K562 (cell line): ENCODE results near the gene VDAC2. TPM values are rescaled to one million over a fixed set of nuclear protein-coding genes. Genes with fewer than 3 reads are reported as not detected.

ENCODE experiments used
- BRCA1 ChIP-seq, 2 experiments: fragments of 450-650 bp in 1 of 2; sonication (generic) in 1 of 2; formaldehyde crosslinking in 1 of 2; IDR thresholded peaks; 2 replicates each; pipeline versions ENCODE4 v1.5.0 to v1.6.1; 2017 to 2020; ENCODE audit warnings: mild to moderate bottlenecking in 1 of 2, missing genetic modification reagents in 1 of 2
- CBX3 ChIP-seq, 2 experiments: IDR thresholded peaks; 1 replicate in 1 of 2; 2 replicates in 1 of 2; pipeline ENCODE4 v1.6.1; 2012; ENCODE audit warnings: inconsistent platforms in 2 of 2, low read length in 2 of 2, borderline replicate concordance in 1 of 2, control low read depth in 1 of 2
- CREB1 ChIP-seq, 2 experiments: sonication (generic) in 1 of 2; formaldehyde crosslinking in 1 of 2; IDR thresholded peaks; 2 replicates each; pipeline versions ENCODE4 v1.6.1 to v1.8.0; 2012 to 2022; ENCODE audit warnings: inconsistent platforms in 1 of 2, mild to moderate bottlenecking in 1 of 2, missing genetic modification reagents in 1 of 2, moderate library complexity in 1 of 2
- EP300 ChIP-seq: IDR thresholded peaks from 2 replicates; pipeline ENCODE4 v1.6.1; 2012; ENCODE audit warnings: low read length, improper control_type of control experiment
- GATA2 ChIP-seq: sonication (generic); formaldehyde crosslinking; IDR thresholded peaks from 2 replicates; pipeline ENCODE4 v1.4.0; 2020; ENCODE audit warnings: mild to moderate bottlenecking, missing genetic modification reagents
- HNRNPH1 ChIP-seq: fragments of 200-400 bp; formaldehyde crosslinking; optimal IDR thresholded peaks from 2 replicates; pipeline ENCODE3; 2017; ENCODE audit warnings: low read depth, mild to moderate bottlenecking, low read length, moderate library complexity
- KLF13 ChIP-seq: fragments of 450-650 bp; IDR thresholded peaks from 2 replicates; pipeline ENCODE4 v1.6.1; 2016; ENCODE audit warnings: missing genetic modification characterization, low read depth, mild to moderate bottlenecking, missing compliant biosample characterization, moderate library complexity, borderline replicate concordance
- L3MBTL2 ChIP-seq: fragments of 450-650 bp; IDR thresholded peaks from 2 replicates; pipeline ENCODE4 v1.6.1; 2016; ENCODE audit warnings: mild to moderate bottlenecking, moderate library complexity
- NFIX ChIP-seq: fragments of 250-450 bp; sonication (Bioruptor Pico); IDR thresholded peaks from 2 replicates; pipeline ENCODE4 v1.4.0; 2020; ENCODE audit warnings: low read depth, mild to moderate bottlenecking, moderate library complexity
- PTBP1 ChIP-seq: fragments of 200-400 bp; formaldehyde crosslinking; IDR thresholded peaks from 2 replicates; pipeline ENCODE4 v1.6.1; 2017; ENCODE audit warnings: low read depth, low read length
- RBBP5 ChIP-seq: fragments of 200-600 bp; sonication (generic); IDR thresholded peaks from 2 replicates; pipeline ENCODE4 v1.6.1; 2012; ENCODE audit warnings: borderline replicate concordance, mild to moderate bottlenecking, low read length, control low read depth, inconsistent platforms; ENCODE audit not compliant: insufficient read depth, poor library complexity, severe bottlenecking
- SIN3A ChIP-seq, 2 experiments: fragments of 150-350 bp in 1 of 2; IDR thresholded peaks; 2 replicates each; pipeline ENCODE4 v1.6.1; 2011 to 2016; ENCODE audit warnings: borderline replicate concordance in 2 of 2, low read depth in 2 of 2, low read length in 2 of 2, mild to moderate bottlenecking in 2 of 2, moderate library complexity in 2 of 2; ENCODE audit not compliant: control insufficient read depth in 1 of 2
- TBL1XR1 ChIP-seq, 2 experiments: IDR thresholded peaks; 2 replicates each; pipeline ENCODE4 v1.6.1; 2012; ENCODE audit warnings: improper control_type of control experiment in 2 of 2, low read length in 2 of 2, mild to moderate bottlenecking in 1 of 2
- TCF3 ChIP-seq: sonication (generic); formaldehyde crosslinking; IDR thresholded peaks from 2 replicates; pipeline ENCODE4 v1.4.0; 2020; ENCODE audit warnings: mild to moderate bottlenecking, missing genetic modification reagents
- YY1 ChIP-seq, 3 experiments: IDR thresholded peaks; 2 replicates each; pipeline ENCODE4 v1.6.1; 2011; ENCODE audit warnings: low read length in 2 of 3, mild to moderate bottlenecking in 2 of 3, moderate library complexity in 2 of 3, borderline replicate concordance in 1 of 3, control low read depth in 1 of 3, low read depth in 1 of 3; ENCODE audit not compliant: insufficient read depth in 3 of 3, insufficient replicate concordance in 2 of 3, control insufficient read depth in 1 of 3, insufficient read length in 1 of 3; ENCODE audit errors: extremely low read depth in 1 of 3
- ZFP1 ChIP-seq: fragments of 450-650 bp; formaldehyde crosslinking; IDR thresholded peaks from 2 replicates; pipeline ENCODE4 v1.4.0; 2020; ENCODE audit warnings: mild to moderate bottlenecking, mixed read lengths
- ZNF77 ChIP-seq: fragments of 250-450 bp; sonication (Bioruptor Pico); IDR thresholded peaks from 2 replicates; pipeline ENCODE4 v1.5.0; 2020
- polyA plus RNA-seq, 8 experiments: library from polyadenylated mRNA; depleted of rRNA in 4 of 8; stranded (reverse) in 5 of 8; unstranded in 3 of 8; fragments of >200 nt; fragmentation: Nextera tagmentation in 2 of 8; fragmentation: Illumina TruSeq in 1 of 8; extraction: Ambion mirVana in 2 of 8; extraction: Trizol in 1 of 8; gene quantifications; 2 replicates each; pipeline versions ENCODE4 v1.2.1 to v1.2.3, GENCODE V29; 2011 to 2014; ENCODE audit warnings: inconsistent platforms in 1 of 8, missing spikeins in 1 of 8
- total RNA-seq, 7 experiments: library from RNA; depleted of rRNA in 6 of 7; stranded (reverse); fragments of >200 nt in 6 of 7; fragmentation: Illumina TruSeq in 2 of 7; extraction: Trizol in 2 of 7; gene quantifications; 2 replicates each; pipeline versions ENCODE4 v1.2.1 to v1.2.3, GENCODE V29; 2011 to 2021; ENCODE audit warnings: low replicate concordance in 1 of 7
- TF ChIP-seq, protein P1 (sequence below), 2 experiments: fragments of 450-650 bp; IDR thresholded peaks; 2 replicates each; pipeline ENCODE4 v1.6.1; 2016
- TF ChIP-seq, protein P2 (sequence below): sonication (generic); formaldehyde crosslinking; IDR thresholded peaks from 2 replicates; pipeline ENCODE4 v1.9.0; 2022; ENCODE audit warnings: mild to moderate bottlenecking, missing genetic modification reagents
- TF ChIP-seq, protein P3 (sequence below): fragments of 450-650 bp; formaldehyde crosslinking; IDR thresholded peaks from 2 replicates; pipeline ENCODE4 v1.4.0; 2022; ENCODE audit warnings: missing genetic modification characterization
- TF ChIP-seq, protein P4 (sequence below): IDR thresholded peaks from 2 replicates; pipeline ENCODE4 v1.6.1; 2014; ENCODE audit warnings: antibody characterized with exemption

VDAC2 gene
- total and polyA plus RNA-seq, 9 of the 15 experiments (the other 6 are each of a cell fraction or from before 2014, with no cell fraction given) = 139 to 450 (median 250) TPM

DNA sequence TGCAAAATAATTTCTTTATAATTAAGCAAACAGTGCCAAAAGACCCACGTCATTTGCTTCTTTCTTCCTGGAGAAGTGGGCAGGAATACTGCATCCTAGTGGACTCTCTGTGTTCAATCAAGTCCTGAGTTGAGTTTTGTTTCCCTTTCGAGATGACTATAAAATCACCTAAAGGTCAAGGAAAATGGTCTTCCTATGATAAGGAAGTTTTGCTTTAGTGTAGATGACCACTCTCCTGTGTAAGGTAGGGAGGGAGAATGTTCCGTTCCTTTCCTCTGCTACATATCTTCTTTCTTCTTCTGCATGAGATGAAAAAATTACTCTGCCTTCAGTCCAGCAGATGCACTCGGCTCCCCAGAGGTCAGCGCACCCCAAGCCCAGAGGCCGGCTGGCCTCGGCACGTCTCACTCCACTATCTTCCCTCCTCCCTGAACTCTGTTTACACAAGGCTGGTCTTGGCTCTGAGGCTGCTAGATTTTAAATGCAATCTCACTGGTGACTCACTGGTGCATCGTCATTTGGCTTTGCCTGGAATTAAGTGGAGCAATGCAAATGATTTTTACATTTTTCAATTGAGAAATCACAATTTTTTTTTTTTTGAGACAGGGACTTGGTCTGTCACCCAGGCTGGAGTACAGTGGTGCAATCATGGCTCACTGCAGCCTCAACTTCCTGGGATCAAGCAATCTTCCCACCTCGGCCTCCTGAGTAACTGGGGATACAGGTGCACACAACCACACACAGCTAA, 18.6 kb upstream of the VDAC2 start (continued):
- TF ChIP-seq, protein P1, sequence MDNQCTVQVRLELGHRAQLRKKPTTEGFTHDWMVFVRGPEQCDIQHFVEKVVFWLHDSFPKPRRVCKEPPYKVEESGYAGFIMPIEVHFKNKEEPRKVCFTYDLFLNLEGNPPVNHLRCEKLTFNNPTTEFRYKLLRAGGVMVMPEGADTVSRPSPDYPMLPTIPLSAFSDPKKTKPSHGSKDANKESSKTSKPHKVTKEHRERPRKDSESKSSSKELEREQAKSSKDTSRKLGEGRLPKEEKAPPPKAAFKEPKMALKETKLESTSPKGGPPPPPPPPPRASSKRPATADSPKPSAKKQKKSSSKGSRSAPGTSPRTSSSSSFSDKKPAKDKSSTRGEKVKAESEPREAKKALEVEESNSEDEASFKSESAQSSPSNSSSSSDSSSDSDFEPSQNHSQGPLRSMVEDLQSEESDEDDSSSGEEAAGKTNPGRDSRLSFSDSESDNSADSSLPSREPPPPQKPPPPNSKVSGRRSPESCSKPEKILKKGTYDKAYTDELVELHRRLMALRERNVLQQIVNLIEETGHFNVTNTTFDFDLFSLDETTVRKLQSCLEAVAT (IDR thresholded peaks at IDR 0.05) = peak in 1 of 2 experiments; percentile 85; a peak in 3 of 4 replicates
- TF ChIP-seq TBL1XR1 (IDR thresholded peaks at IDR 0.05; ENCODE audit: low read length in 2 of 2) (peak in 1 of 2 experiments; percentile 77; a peak in 2 of 4 replicates), TCF3 (CRISPR knock-in tag) (peak; percentile 68), L3MBTL2 (peak; percentile 63), NFIX (CRISPR knock-in tag) (no peak), EP300 (peak; percentile 75), PTBP1 (no peak), CREB1 (IDR thresholded peaks at IDR 0.05) (peak; percentile 64), CREB1 (CRISPR knock-in tag; IDR thresholded peaks at IDR 0.05) (no peak), CBX3 (IDR thresholded peaks at IDR 0.05; ENCODE audit: borderline replicate concordance in 1 of 2, low read length in 2 of 2) (peak in 1 of 2 experiments; percentile 73; a peak in 1 of 3 replicates), BRCA1 (IDR thresholded peaks at IDR 0.05) (no peak), BRCA1 (CRISPR knock-in tag; IDR thresholded peaks at IDR 0.05) (no peak), SIN3A (IDR thresholded peaks at IDR 0.05; ENCODE audit: borderline replicate concordance in 2 of 2, control insufficient read depth in 1 of 2, low read depth in 2 of 2, low read length in 2 of 2) (no peak), GATA2 (CRISPR knock-in tag) (no peak), HNRNPH1 (no peak), ZFP1 (no peak), ZNF77 (CRISPR knock-in tag) (no peak), KLF13 (0 out of 2 replicates have a peak, but pooled peaks have one; percentile 28), RBBP5 (peak; percentile 43), YY1 (IDR thresholded peaks at IDR 0.05; ENCODE audit: borderline replicate concordance in 1 of 3, control insufficient read depth in 1 of 3, extremely low read depth in 1 of 3, insufficient read depth in 3 of 3, insufficient read length in 1 of 3, insufficient replicate concordance in 2 of 3, low read depth in 1 of 3, low read length in 2 of 3) (no peak)
- TF ChIP-seq, protein P2, sequence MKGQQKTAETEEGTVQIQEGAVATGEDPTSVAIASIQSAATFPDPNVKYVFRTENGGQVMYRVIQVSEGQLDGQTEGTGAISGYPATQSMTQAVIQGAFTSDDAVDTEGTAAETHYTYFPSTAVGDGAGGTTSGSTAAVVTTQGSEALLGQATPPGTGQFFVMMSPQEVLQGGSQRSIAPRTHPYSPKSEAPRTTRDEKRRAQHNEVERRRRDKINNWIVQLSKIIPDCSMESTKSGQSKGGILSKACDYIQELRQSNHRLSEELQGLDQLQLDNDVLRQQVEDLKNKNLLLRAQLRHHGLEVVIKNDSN (CRISPR knock-in tag) = no peak
- TF ChIP-seq, protein P3, sequence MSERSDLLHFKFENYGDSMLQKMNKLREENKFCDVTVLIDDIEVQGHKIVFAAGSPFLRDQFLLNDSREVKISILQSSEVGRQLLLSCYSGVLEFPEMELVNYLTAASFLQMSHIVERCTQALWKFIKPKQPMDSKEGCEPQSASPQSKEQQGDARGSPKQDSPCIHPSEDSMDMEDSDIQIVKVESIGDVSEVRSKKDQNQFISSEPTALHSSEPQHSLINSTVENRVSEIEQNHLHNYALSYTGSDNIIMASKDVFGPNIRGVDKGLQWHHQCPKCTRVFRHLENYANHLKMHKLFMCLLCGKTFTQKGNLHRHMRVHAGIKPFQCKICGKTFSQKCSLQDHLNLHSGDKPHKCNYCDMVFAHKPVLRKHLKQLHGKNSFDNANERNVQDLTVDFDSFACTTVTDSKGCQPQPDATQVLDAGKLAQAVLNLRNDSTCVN (CRISPR knock-in tag) = no peak
- TF ChIP-seq, protein P4, sequence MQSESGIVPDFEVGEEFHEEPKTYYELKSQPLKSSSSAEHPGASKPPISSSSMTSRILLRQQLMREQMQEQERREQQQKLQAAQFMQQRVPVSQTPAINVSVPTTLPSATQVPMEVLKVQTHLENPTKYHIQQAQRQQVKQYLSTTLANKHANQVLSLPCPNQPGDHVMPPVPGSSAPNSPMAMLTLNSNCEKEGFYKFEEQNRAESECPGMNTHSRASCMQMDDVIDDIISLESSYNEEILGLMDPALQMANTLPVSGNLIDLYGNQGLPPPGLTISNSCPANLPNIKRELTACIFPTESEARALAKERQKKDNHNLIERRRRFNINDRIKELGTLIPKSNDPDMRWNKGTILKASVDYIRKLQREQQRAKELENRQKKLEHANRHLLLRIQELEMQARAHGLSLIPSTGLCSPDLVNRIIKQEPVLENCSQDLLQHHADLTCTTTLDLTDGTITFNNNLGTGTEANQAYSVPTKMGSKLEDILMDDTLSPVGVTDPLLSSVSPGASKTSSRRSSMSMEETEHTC = no peak
